GM13976 (cell line): ENCODE measurements around the gene NAALADL2.
"Not testable (repeated sequence)": the region's sequence is repeated elsewhere in the genome, so short reads cannot be mapped to it uniquely, and the experiment has no call there.

Source experiments
- DNase-seq: peaks from one replicate; pipeline ENCODE4 v3.0.0; 2012; ENCODE audit warnings: low spot score
- CTCF ChIP-seq: IDR thresholded peaks from 2 replicates; pipeline ENCODE4 v1.5.1; 2012; ENCODE audit warnings: borderline replicate concordance, mild to moderate bottlenecking; ENCODE audit not compliant: insufficient read depth; ENCODE audit errors: extremely low read depth, missing control alignments, control extremely low read depth
- in situ Hi-C: fragments of 300-500 bp; cut with MboI; formaldehyde crosslinking; loops from one replicate; pipeline ENCODE4 v1.12.0; 2022; ENCODE audit warnings: low sequenced_read_pairs, mixed read lengths, inconsistent platforms; ENCODE audit not compliant: unreplicated experiment

NAALADL2 gene

GRCh38 chr3:175413926-175414325 lies 554.8 kb downstream of the NAALADL2 start:
- no peak for TF ChIP-seq CTCF
- DNase-seq, result no peak
- in situ Hi-C loops, result no loop called here

- no peak for TF ChIP-seq CTCF
- in situ Hi-C loops, result no loop called here
- no peak for DNase-seq
These were observed 557.5 kb downstream of the NAALADL2 start for GRCh38 chr3:175416600-175416999.

- no peak for DNase-seq
- TF ChIP-seq CTCF, result no peak
- in situ Hi-C loops, result no loop called here
These were observed 558.3 kb downstream of the NAALADL2 start for GRCh38 chr3:175417426-175417825.

- no peak for DNase-seq
- no peak for TF ChIP-seq CTCF
- in situ Hi-C loops, result no loop called here
These were observed 562.8 kb downstream of the NAALADL2 start for GRCh38 chr3:175421902-175422301.

GRCh38 chr3:175422744-175423143 lies 563.6 kb downstream of the NAALADL2 start:
- TF ChIP-seq CTCF, result no peak
- no peak for DNase-seq
- in situ Hi-C loops, result no loop called here

- in situ Hi-C loops, DNase-seq: not testable (repeated sequence)
These were observed 564.7 kb downstream of the NAALADL2 start for GRCh38 chr3:175423848-175424247.

GRCh38 chr3:175426805-175427204 lies 567.7 kb downstream of the NAALADL2 start:
- in situ Hi-C loops, result no loop called here
- TF ChIP-seq CTCF, result no peak
- no peak for DNase-seq
